Stimulated activated CD8-positive, alpha-beta memory T cell treated with anti-CD3 and anti-CD28 coated beads, Interleukin-4, amount 100 ng/mL, for 48 hours (primary cell): ENCODE measurements around the gene ABL2.
"Not testable (repeated sequence)": the region's sequence is repeated elsewhere in the genome, so short reads cannot be mapped to it uniquely, and the experiment has no call there.

ENCODE experiments used
- DNase-seq: peaks from one replicate; pipeline ENCODE4 v3.0.0-alpha.2; 2020

Gene ABL2

DNA sequence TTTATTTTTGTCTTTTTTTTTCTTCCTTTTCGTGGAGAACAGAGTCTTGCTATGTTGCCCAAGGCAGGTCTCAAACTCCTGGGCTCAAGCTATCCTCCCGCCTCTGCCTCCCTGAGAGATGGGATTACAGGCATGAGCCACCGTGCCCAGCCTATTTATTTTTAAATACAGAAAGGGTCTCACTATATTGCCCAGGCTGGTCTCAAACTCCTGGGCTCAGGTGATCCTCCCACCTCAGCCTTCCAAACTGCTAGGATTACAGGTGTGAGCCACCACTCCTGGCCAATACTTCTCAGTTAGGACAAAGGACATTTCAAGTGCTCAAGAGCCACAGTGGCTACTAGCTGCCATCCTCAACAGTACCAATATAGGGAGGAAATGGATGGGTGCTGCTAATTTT, 16.2 kb downstream of the ABL2 start:
- not testable (repeated sequence) for DNase-seq

DNA sequence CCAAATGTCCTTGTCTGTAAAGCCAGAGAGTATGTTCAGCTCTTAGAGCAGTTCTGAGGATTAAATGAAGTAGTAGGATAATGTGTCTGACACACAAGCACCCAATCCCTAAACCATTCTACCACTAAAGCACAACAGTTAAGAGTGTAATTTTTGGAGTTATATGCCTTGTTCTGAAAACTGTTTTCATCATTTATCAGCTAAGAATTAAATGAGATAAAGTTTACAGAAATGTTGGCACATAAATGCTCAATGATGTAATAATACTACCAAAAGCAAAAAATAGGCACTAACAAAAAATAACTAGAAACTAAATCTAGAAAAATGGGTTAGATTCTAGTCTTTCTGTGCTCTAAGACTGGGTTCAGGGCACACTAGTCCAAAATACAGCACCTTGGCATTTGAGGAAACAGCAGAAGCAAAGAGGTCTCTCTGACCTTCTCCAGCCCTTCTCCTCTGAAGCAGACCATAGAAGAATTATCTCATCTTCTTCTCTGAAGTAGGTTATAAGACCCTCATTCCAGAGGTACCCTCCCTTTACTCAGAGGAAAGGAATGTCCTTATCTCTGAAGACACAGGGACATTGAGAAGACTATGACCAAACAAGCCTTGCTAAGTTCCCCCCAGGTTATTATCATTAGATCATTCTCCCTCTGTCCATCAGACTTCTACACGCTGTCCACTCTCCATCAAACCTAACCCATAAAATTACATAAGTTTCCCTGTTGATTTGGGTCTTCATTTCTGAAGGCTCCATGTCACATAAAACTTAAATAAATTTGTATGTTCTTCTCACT, 20.6 kb downstream of the ABL2 start:
- DNase-seq = no peak

DNA sequence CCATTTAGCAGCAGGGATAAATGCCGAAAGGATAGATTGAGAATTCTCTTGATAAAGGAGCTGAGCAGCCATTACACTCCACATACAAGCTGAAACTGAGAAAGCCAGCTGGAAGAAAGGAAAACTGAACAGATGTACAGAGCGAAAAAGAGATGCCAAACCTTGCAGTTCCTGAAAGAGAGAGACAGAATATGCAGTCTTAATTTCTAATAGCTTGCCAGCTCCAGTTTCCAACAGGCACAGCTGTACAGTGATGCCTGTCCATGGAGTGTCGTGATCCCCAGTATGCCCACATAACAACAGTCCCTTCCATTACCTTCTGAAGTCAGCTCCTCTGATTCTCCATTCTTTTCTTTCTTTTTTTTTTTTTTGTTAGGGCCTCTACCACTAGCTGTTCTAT, 22.7 kb downstream of the ABL2 start:
- DNase-seq = no peak

DNA sequence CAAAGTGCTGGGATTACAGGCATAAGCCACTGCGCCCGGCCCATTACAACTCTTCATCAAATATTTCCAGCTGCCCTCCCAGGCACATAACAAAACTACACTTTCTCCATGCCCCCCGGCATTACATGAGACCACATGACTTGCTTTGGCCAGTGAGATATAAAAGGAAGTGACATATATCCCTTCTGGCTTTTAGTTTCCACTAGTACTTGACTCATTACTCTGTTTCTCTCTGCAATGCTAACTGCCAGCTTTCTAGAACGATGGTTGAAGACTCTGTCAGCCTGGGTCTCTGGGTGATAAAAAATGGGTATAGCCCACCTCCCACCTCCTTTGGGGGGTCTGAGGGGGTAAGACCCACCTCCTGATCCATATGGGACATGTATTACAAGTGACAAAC, 24.2 kb downstream of the ABL2 start:
- DNase-seq = no peak

DNA sequence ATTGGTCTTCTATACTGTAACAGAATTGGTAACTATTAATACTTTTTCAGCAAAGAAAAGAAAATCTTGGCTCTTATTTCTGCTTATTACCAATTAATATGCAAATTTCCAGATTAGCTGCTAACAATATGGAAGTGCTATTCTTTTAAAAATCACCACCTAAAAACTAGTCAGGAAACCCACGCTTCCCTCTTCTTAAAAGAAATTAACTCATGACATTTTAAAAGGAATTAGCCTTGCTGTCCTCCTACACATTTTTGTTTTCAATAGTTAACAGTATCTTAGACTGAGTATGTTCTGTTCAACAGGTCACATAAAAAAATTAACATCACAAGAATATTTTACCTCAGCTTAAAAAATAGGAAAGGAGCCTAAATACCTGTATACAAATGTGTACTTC, 27.3 kb downstream of the ABL2 start:
- no peak for DNase-seq

DNA sequence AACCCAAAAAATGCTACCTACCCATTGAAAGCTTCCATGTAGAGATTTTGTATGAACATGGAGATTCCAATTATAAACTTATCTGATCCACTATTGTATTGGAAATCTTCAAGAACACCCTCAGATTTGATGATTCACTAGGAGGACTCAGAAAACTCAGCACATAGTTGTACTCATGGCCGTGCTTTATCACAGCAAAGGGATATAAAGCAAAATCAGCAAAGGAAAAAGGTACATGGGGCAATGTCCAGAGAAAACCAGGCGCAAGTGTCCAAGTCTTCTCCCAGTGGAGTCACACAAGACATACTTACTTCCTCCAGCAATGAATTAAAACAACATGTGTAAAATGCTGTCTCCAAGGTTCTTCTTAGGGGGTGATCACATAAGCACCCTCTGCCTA, 28.9 kb downstream of the ABL2 start:
- no peak for DNase-seq

DNA sequence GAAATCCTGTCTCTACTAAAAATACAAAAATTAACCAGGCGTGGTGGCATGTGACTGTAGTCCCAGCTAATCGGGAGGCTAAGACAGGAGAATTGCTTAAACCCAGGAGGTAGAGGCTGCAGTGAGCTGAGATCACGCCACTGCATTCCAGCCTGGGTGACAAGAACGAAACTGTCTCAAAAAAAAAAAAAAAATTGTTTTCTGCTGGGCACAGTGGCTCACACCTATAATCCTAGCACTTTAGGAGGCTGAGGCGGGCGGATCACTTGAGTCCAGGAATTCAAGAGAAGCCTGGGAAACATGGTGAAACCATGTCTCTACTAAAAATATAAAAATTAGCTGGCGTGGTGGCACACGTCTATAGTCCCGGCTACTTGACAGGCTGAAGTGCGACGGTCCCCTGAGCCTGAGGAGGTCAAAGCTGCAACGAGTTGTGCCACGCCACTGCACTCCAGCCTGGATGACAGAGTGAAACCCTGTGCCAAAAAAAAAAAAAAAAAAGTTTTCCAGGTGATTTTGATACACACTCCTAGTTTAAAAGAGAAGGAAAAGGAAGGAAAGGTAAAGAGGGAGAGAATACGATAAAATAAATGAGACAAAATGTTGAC, 31.7 kb downstream of the ABL2 start:
- DNase-seq = no peak

DNA sequence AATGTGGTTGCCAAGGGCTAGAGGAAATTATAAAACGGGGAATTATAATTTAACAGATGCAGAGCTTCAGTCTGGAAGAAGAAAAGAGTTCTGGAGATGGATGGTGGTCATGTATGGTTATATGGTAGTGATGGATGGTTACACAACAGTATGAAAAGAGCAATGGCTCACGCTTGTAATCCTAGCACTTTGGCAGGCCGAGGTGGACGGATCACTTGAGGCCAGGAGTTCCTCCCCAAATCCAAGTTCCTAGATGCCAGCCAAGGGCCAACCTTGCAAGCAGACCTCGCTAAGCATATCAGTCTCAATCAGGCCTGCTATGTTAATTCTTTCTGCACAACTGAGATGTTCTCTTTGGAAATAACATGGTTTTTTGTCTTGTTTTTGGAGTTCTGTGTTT, 33.6 kb downstream of the ABL2 start:
- not testable (repeated sequence) for DNase-seq

DNA sequence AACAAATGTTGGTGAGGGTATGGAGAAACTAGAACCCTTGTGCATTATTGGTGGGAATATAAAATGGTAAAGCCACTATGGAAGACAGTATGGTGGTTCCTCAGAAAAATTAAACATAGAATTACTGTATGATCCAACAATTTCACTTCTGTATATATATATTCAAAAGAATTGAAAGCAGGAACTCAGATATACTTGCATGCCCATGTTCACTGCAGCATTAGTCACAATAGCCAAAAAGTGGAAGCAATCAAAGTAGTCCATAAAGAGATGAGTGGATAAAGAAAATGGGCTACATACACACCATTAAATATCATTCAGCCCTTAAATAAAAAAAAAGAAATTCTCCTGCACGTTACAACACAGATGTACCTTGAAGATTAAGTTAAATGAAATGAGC, 34.1 kb downstream of the ABL2 start:
- DNase-seq = no peak

DNA sequence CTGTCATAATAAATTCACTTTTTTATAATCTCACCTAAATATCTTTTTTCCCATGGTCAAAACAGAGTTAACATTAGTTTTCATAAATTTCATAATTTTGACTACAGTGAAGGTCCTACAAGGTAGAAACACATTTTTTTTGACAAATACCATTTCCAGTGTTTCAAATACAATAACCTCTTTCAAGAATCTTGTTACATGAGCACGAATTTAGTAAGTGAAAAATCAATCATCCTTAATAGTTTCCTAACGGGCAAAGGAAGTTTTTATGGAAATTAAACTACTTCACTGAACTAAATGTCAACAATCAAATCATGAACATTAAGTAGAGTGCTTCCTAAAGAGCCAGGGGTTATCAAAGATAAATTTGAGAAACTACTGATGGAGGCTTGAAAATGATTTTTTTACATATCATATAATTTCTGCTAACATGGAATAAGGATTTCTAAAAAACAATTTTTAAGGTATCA, 35.4 kb downstream of the ABL2 start:
- no peak for DNase-seq

DNA sequence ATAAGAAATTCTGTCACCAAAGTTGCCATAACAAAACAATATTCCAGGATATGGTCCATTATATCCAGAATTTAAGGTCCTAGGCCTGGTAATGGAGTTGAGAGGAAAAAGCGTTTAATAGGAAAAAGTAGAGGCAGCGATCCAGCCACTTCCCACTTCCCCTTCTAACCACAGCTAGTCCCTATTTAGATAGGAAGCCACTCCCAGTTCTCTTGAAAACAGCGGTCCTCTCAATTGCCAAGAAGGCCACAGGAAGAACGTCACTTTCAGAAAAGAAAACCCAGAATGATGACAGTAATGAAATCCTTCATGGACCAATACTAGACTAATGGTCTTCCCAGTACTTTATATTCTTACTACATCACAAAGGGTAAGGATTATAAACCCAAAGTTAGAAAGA, 38.6 kb downstream of the ABL2 start:
- no peak for DNase-seq

DNA sequence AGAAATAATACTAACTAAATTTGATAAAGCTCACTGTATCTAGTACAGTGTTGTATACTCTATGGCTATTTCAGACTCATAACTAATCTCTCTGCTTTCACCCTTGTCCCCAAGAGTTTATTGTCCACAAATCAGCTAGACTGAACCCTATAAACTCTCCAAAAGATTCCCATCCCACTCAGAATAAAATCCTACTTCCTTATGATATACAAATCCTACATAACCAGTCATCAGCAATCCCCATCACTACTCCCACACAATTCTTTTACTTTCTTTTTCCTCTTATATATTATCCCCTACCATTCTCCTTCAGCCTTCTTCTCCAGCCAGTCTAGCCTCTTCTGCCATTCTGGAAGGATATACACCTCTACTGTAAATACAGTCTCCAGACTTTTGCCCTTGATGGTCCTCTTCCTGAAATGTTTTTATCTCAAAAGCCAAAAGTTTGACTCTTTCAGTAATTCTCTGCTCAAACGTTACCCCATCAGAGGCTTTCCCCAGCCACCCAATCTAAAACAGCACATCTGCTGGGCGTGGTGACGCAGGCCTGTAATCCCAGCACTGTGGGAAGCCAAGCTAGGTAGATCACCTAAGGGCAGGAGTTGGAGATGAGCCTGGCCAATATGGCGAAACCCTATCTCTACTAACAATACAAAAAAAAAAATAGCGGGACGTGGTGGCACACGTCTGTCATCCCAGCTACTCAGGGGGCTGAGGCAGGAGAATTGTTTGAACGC, 41.6 kb downstream of the ABL2 start:
- no peak for DNase-seq

DNA sequence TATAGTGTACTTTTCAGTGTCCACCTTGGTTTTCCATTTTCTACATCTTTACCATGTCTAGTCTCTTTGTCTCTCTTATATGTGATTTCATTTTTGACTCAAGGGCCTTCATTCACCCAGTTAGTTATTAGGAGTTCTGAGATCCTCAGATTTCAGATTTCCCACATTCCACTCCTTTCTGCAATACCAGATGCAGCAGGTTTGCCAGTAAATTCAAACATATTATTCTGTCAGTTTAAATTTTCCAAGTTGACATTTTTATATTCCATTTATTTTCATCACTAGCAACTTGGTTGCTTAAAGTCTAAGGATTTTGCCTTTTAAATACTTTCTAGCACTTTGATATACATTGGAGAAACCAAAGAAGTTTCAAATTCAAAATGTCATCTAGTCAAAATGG, 42.4 kb downstream of the ABL2 start:
- no peak for DNase-seq

DNA sequence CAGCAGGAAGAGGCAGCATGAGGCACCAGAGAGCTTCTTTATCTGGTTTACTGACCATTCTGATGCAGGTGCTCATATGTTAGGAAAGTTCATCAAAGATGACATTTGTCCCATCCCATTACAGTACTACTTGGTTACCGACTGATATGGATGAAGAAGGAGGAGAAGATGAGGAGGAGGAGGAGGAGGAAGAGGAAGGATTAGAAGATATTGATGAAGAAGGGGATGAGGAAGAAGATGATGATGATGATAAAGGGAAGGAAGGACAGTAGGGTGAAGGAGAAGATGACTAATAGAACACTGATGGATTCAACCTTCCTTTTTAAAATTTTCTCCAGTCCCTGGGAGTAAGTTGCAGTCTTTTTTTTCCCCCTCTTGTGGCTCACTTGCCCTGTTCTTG, 45.1 kb downstream of the ABL2 start:
- DNase-seq = no peak

DNA sequence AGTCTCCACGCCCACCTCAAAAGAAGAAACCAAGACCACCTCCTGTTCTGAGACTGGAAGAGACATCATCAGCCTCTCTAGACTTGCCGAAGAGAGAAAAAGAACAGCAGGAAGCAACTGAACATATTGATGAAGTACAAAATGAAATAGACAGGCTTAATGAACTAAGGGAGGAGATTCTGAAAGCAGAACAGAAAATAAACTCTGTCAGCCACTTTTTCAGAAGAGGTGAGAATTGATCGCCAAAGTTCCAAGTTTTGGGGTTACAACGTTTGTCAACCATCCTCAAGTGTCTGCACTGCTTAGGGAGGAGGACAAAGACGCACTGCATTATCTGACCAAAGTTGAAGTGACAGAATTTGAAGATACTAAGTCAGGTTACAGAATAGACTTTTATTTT, 45.6 kb downstream of the ABL2 start:
- DNase-seq = no peak

DNA sequence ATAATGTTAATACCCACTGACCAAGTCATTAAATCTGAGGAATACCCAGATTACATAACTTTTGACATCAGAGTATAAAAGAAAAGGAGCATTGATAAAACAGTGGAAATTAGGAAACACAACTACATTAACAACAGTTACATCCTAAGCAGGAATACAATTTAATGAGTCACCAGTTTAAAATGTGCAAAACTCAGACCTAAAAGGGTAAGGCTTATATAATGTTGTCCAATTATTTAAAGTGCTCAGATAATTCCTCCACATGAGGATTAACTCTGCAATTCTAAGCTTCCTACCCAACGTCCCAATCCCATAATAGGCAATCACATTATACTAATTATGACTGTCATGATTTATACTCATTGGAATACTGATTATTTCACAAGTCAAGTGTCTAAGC, 50.5 kb downstream of the ABL2 start:
- DNase-seq = no peak

DNA sequence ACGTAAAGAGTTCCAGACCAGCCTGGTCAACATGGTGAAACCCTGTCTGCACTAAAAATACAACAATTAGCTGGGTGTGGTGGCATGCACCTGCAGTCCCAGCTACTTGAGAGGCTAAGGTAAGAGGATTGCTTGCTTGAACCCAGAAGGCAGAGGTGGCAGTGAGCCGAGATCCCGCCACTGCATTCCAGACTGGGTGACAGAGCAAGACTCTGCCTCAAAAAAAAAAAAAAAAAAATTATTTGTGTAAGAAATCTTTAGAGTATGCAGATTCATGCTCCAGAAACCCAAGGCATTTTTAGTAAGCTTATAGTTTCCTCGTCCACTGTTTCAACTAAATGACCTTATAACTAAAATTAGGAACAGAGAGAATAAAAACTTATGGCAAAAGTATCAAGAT, 51.3 kb downstream of the ABL2 start:
- no peak for DNase-seq

DNA sequence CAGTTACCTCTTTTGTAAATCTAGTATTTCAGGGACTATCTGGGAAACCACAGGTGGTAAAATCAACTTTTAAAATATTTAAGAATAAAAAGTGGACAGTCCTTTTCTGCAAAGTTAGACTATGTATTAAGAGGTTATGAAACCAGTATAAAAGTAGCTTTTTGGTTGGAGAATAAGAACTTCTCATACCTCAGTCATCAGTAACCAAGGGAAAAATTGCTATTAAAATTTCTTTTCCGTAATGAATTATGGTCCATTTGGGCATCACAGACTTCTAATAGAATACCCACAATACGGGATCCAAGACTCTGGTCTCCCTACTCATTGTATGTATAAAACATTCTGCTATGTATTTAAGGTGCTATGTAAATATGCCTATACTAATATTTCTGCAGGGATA, 51.9 kb downstream of the ABL2 start:
- DNase-seq = no peak

DNA sequence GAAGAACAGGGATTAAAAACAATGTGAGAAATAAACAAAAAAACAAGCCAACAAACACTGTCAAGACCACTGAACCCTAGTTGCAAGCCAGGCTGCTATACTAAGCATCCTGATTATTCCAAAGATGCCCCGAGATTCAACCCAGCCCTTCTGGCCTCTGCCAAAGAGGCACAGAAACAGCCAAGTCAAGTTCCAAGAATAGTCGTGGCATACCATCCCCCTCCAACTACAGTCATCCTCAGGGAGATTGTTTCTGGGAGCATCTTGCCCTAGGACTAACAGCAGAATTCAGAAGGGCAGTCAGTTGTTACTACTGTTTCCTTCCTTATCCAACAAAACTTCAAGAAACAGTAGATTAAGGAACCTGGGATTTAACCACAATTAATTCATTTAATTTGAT, 52.3 kb downstream of the ABL2 start:
- DNase-seq = no peak

DNA sequence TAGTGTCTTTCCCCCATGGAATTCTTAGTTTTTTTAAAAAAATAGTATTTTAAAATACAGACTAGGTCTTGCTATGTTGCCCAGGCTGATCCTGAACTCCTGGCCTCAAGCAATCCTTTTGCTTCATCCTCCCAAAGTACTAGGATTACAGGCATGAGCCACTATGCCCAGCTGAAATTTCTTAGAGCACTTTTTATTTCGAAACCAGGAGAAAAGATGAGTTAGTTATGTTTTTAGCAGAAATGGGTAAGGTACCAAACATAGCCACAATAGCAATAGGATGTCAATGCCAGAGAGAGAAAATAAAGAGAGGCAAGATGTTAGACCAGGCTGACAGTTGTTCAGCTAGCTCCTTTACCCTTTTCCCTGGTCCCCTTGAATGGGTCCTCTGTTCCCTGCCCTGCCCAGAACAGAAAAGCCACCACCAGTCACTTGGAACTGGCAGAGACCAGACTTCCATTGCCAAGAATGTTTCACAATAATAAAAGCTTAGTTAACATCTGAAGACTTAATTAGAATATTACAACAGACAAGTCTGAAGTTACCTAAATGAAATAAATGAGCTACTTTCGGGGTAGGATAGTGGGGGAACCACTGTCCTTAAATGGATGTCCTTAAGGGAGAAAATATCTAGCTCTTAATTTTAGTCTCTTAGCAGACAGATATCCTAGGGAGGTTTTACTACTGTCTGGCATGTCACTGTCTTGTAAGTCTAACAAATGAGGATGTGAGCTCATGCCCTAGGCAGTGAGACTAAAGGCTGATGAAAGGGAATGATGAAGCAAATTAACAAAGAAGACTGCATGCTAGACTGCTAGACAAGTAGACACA, 54.3 kb downstream of the ABL2 start:
- DNase-seq = no peak

DNA sequence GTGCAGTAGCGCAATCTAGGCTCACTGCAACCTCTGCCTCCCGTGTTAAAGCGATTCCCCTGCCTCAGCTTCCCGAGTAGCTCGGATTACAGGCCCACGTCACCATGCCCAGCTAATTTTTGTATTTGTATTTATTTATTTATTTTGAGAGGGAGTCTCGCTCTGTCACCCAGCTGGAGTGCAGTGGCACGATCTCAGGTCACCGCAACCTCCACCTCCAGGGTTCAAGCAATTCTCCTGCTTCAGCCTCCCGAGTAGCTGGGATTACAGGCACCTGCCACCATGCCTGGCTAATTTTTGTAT, 59.1 kb downstream of the ABL2 start:
- not testable (repeated sequence) for DNase-seq

DNA sequence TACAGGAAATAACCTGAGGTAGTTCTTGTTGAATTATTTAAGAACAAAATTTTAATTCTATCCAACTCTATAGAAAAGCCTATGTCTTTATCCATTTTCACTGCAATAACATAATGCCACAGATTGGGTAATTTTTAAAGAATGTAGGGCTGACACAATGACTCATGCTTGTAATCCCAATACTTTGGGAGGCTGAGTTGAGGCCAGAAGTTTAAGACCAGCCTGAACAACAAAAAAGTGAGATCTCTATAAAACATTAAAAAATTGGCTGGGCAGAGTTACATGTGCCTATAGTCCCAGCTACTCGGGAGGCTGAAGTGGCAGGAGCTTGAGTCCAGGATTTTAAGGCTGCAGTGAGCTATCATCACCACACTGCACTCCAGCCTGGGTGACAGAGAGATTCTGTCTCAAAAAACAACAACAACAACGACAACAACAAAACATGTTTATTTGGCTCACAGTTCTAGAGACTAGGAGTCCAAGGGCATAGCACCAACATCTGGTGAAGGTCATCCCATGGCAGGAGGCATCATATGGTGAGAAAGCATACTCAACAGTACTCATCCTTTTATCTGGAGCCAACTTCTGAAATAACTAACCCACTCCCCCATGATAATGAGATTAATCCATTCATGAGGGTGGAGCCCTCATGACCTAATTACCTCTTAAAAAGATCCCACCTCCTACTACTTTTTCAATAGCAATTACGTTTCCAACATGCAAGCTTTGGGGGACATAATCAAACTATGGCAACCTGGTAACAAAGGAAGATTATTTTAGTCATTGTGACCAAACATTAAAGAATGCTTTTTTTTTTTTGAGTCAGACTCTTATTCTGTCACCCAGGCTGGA, 59.6 kb downstream of the ABL2 start:
- DNase-seq = no peak
